Stimulated activated CD8-positive, alpha-beta memory T cell treated with anti-CD3 and anti-CD28 coated beads, Interleukin-4, amount 100 ng/mL, for 4 hours (primary cell): ENCODE results near the gene OR5AR1.
"Not testable (repeated sequence)": the region's sequence is repeated elsewhere in the genome, so short reads cannot be mapped to it uniquely, and the experiment has no call there.

ENCODE experiments used
- DNase-seq, 2 donors: peaks; one replicate each; pipeline ENCODE4 v3.0.0-alpha.2; 2020; ENCODE audit warnings: low read depth in 2 of 2, low spot score in 1 of 2

OR5AR1 gene

DNA sequence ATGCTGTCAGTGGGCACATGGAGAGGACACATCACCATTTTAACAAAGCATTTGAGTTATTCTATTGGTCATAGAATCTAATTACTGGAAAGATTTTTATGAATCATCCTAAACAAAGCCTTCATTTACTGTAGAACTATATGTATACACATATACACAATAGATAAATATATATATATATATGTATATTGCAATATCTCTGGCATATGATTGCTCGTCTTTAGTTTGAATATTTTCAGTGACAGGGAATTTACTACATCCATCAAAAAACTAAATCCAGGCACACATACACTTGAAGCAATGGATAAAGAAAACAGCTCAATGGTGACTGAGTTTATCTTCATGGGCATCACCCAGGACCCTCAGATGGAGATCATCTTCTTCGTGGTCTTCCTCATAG lies at the start of gene OR5AR1:
Gene OR5AR1, plus strand, starts transcription at position 301 of the 400 bp plus-strand sequence. Its CDS starts 0 bp downstream, at position 301.
- no peak for DNase-seq

DNA sequence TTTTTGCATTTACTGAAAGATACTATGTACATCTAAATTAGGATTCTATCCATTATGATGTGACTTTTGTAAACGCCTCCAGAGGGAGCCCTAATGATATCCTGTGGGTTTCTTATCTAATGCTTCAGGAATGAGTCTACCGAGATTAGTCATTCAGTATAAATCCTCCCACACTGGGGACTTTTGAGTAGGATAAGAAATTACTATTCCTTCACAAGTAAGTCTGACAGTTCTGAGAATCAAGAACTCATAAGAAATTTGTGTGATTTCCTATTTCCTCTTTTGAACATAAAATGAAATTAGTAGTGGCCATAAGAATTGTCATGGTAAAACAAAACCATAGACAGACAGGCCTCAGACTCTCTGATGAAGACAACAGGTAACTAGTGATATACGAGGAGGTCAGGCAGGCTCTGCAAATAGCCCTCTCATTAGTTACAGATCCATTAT lies 38.8 kb upstream of the OR5AR1 start:
- DNase-seq = no peak

DNA sequence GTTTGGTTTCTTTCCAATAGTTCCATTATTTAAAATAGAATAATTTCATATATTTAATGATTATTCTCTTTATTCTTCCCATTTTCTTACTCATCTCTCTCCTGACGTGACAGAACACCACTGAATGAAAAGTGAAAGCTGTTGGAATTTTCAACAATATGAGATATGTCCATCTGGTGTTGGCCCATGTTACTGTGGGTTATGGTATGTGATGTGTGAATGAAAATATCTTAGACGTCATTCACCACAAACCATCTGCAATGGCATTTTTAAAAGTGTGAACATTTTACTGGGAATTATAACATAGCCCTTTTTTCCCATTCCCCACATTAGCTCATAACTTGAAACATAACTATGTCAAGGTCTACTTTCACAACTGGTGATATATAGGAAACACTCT lies 37.5 kb upstream of the OR5AR1 start:
- DNase-seq = no peak

DNA sequence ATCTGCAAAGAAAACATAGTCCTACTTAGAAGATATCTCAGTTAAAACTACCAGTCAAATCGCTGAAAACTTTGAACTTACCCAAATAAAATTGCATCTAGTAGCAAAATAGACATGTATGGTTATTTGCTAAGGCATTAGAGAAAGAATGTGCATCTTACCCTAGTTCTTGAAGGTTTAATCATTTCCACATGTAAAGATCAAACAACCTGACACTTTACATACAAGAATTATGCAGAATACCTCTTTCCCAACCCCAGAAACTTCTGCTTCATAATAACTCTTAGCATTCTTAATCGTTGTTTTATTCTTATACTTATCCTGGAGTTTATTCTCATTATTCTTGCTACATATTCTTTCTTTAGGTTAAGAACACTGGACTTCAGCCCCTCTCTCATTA lies 31.2 kb upstream of the OR5AR1 start:
- DNase-seq = no peak

DNA sequence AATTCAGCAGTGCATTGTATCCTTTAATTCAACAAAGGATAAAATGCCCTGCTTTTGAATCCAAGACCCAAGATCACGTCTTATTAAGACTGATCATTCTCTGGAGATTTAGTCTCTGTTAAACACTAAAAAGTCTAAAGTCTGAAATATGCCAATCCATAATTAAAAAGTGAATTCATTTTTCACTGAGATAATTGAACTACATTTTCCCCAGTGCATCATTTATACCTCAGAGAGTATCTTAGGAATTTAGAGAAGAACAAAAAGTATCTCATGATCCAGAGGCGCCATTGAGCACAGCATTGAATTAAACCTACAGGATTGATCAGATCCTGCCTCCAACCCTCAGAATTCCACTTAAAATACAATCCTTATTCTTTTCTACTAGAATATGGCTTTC lies 26.6 kb upstream of the OR5AR1 start:
- no peak for DNase-seq

DNA sequence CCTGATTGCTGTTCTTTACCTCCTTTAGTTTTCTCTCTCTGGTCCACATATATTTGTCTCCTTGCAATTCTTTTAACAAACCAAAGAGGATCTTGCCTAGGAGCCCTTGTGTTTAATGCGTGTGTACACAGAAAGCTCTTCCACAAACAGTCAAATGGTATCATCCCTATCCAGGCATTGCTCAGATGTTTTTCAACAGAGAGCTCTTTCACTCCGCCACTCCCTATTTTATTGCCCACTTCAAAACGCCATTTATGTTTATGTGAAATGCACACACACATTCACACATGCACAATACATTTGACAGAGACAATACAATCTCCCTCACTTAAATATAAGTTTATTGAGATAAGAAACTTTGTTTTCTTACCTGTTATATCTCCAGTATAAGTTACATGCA lies 26.0 kb upstream of the OR5AR1 start:
- no peak for DNase-seq

DNA sequence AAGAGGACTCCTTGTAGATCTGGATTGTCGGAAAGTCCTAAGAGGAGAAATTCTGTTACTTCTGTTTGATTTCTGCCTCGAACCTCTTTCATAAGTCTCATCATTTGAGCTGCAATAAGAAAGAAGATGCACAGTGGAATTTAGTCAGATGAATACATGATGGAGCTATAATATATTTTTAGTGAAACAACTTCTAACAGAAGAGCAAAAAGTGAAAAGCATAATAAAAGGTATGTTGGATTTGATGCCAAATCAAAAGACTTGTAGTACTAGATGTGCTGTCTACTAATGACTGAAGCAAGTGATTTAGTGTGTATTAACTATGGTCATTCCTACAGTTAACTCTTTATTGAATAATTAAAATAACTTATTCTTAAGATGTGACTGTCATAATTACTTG lies 21.1 kb upstream of the OR5AR1 start, which contains the start of gene OR5AP2:
Gene OR5AP2, minus strand, starts transcription at position 101 of the 400 bp plus-strand sequence. Its CDS starts 0 bp downstream, at position 101.
- DNase-seq = no peak

DNA sequence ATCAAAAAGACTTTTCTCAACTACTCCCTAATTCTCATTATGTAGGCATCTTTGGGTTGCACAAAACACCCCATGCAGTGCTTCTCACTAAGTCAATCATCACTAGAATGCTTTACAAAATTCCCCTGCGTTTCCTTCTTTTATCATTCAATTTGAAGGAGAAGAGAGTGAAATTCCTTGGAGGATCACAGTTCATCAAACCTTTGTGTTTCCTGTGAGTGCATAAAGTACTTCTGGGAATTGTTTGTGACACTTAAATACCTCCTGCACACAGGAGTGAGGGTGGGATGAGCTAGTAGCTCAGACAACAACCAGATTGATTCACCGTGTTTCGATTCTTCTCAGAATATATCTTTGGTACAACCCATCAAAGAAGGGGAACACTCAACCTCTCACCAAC lies 3.7 kb upstream of the OR5AR1 start:
- no peak for DNase-seq

DNA sequence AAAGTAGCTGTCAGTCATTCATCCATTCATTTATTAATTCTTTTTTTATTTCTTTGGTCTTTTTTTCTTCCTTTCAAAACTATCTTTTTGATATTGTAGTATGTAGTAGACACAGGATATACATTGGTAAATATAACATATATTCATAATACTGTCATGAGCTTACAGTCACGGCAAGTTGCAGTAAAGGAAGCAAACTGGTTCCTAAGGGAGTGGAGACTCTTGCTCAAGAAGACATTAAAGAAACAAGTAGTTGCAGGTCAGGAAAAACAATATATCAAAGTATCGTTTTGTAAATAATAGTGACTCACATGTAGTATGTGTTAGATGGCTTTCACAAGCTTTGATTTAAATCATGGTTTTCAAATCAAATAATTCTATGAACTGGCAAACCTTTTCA lies 7.5 kb downstream of the OR5AR1 start:
- no peak for DNase-seq

DNA sequence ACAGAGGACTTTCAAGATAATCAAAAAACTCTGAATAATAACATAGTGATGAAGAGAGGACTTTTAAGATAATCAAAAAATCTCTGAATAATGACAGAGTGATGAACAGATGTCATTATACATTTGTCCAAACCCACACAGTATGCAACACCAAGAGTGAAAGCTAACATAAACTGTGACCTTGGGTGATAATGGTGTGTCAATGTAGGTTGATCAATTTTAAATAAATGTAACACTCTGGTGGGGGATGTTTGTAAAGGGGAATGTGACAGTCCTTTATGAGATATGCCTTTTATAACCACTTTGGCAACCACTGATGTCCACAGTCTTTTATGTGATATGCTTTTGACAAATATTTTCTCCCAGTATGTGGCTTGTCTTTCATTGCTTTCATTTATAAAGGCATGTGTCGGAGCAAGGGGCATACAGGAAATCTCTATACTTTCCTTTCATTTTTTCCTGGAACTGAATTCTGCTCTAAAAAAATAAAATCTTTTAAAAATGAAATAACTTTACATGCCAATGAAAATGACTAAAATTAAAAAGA lies 25.1 kb downstream of the OR5AR1 start:
- no peak for DNase-seq

DNA sequence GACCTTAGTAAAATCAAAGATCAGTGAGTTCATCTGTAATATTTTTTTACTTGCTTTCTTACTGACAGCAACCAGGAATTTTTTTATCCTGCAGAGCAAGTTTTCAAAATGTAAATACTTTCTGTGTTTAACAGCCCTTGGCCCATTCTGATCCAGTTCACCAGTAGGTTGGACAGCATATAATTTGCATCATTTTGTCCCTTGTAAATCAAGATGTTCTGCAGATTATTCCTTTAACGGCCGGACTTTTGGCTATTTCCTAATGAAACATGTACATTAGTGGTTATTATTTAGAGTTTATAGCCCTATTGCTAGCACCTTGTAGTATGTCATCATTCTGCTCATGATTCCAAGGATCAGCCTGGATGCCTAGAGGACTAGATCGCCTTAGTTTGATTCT lies 27.7 kb downstream of the OR5AR1 start:
- not testable (repeated sequence) for DNase-seq

DNA sequence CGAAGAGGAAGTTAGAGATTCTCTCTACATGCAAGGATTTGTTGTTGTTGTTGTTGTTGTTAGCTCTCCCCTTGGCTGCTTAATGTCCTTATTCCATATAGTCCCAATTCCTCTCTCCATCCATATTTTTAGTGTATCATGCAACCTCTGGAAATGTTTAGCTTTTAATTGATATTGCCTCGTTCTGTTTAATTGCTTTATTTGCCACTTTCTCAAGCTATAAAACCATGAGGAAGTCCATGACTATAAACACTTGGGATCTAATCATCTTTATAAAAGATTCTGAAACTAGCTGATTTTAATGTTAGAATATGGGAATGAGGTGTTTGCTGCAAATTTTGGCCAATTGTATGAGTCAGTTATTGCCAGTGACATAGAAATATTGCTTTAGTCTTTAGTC lies 29.9 kb downstream of the OR5AR1 start:
- no peak for DNase-seq

DNA sequence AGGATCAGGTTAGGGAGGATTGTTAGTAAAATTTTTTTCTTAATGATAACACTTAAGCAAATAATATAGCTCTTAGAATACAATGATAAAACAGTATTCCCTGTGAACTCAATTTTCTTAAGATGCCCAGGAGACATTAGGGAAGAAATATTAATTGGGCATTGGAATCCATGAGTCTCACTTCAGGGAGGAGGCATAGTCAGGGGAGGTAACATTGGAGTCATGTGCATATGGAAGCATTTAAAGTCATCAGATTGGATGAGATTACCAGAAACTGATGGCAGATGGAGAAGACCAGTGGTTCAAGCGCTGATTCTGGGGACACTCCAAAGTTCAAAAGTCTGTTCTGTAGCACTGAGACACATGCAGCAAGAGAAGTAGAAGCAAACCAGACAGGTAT lies 35.3 kb downstream of the OR5AR1 start, which contains the start of gene OR9G1:
Gene OR9G1, plus strand, starts transcription at position 301 of the 400 bp plus-strand sequence. CDS start 1,293 bp downstream, outside the sequence.
- DNase-seq = no peak

DNA sequence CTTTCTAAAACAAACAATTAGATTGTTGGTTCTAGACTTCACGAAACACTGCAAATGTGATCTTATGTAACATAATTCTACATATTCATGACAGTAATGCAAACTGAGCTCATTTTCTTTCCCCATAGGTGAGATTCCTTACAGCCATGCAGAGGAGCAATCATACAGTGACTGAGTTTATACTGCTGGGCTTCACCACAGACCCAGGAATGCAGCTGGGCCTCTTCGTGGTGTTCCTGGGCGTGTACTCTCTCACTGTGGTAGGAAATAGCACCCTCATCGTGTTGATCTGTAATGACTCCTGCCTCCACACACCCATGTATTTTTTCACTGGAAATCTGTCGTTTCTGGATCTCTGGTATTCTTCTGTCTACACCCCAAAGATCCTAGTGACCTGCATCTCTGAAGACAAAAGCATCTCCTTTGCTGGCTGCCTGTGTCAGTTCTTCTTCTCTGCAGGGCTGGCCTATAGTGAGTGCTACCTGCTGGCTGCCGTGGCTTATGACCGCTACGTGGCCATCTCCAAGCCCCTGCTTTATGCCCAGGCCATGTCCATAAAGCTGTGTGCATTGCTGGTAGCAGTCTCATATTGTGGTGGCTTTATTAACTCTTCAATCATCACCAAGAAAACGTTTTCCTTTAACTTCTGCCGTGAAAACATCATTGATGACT lies 36.9 kb downstream of the OR5AR1 start:
- no peak for DNase-seq

DNA sequence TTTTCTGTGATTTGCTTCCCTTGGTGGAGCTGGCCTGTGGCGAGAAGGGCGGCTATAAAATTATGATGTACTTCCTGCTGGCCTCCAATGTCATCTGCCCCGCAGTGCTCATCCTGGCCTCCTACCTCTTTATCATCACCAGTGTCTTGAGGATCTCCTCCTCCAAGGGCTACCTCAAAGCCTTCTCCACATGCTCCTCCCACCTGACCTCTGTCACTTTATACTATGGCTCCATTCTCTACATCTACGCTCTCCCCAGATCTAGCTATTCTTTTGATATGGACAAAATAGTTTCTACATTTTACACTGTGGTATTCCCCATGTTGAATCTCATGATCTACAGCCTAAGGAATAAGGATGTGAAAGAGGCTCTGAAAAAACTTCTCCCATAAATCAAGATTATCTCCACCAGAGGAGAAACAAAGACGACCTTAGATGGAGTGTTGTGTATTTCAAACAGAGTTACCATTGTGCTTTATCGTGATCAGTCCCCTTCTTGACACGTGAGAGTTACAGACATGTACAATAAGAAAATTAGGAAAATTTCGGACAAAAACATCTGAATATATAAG lies 37.5 kb downstream of the OR5AR1 start:
- no peak for DNase-seq

DNA sequence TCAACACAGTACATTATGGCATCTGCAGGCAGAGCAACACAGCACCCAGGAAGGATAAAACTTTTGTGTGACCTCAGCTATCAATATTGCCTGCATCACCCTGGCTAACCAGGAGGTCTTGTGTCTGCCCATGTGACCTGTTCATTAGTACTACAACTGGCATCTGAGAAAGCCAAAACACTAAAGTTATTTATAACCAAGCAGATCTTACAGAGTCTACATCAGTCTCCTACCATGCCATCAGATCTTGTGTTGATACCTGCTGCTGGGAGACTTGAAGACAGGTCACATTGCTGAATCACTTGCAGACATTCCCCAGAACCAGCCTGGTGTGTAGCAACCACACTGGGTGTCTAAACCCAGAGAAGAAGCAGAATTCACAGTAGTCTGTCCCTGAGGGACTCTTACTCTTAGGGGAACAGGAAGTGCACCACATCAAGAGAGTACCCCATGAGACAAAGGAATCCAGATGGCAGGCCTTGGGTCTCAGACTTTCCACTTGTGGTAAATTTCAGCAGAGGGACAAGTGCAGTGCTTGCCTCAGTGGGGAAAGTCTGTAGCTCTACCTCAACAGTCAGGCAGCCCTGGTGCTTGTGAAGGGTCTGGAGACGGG lies 42.4 kb downstream of the OR5AR1 start:
- DNase-seq = no peak

DNA sequence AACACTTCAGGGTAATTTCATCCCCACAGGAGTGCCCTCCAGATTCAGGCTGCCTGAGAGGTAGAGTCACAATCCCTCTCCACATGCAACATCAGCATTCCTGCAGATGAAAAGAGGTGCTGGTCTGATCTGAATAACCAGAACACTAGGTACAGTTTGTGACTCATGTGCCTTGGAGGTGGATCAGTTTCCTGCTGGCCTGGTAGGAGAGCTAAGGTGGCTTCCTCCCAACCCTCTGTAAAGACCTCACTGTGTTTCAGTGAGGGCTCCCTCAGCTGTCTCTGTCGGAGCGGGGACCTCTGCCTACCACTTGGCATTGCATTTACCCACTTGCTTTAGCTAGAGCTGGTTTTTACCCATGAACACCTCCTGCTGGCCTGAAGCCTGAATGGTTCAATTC lies 43.0 kb downstream of the OR5AR1 start:
- DNase-seq = no peak

DNA sequence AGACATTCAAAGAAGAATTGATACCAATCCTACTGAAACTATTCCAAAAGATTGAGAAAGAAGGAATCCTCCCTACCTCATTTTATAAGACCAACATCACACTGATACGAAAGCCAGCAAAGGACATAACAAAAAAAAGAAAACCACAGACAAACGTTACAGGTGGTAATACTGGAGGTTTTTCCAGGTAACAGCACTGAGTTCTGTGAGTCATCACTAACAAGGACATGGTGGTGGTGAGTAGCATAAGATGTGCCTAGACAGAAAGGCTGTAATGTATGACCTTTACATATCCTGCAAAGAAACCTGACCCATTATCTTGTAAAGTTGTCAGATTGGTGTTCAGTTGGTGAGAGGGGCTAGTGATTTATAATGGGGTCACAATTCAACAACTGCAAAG lies 50.7 kb downstream of the OR5AR1 start:
- no peak for DNase-seq
